ENCODE data around the gene ZNF438.

Gene ZNF438

DNA sequence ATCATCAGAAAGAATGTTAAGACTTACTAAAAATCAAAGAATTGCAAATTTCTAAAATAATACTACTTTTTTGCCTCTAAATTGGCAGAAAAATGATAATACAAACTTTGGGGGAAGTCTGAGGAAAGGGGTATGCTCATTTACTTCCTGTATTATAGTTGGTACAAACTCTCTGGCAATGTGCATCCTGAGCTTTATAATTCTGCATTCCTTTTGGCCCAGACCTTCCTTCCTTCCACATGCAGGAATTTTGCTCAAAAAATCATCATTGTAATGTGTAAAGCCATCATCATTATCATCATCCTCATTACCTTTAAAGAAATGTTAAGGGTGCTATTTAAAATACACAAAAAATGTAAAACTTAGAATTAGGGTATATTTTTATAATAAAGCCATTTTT lies 148.5 kb downstream of the ZNF438 start:
- no peak for DNase-seq
- Histone ChIP-seq H3K4me1 (no peaks in the 10 kb centered on the region), H3K4me3 (no peak overlapping the region), H3K27me3 (no peaks in the 10 kb centered on the region), H3K27ac (no peak overlapping the region), H3K36me3 (no peaks in the 10 kb centered on the region), H3K9me3 (no peaks in the 10 kb centered on the region)
- intact Hi-C loops (cut with DNase I; ENCODE audit: low total_unique reads): no loop called here
- TF ChIP-seq, protein P1, sequence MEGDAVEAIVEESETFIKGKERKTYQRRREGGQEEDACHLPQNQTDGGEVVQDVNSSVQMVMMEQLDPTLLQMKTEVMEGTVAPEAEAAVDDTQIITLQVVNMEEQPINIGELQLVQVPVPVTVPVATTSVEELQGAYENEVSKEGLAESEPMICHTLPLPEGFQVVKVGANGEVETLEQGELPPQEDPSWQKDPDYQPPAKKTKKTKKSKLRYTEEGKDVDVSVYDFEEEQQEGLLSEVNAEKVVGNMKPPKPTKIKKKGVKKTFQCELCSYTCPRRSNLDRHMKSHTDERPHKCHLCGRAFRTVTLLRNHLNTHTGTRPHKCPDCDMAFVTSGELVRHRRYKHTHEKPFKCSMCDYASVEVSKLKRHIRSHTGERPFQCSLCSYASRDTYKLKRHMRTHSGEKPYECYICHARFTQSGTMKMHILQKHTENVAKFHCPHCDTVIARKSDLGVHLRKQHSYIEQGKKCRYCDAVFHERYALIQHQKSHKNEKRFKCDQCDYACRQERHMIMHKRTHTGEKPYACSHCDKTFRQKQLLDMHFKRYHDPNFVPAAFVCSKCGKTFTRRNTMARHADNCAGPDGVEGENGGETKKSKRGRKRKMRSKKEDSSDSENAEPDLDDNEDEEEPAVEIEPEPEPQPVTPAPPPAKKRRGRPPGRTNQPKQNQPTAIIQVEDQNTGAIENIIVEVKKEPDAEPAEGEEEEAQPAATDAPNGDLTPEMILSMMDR (IDR thresholded peaks at IDR 0.05): no peak

DNA sequence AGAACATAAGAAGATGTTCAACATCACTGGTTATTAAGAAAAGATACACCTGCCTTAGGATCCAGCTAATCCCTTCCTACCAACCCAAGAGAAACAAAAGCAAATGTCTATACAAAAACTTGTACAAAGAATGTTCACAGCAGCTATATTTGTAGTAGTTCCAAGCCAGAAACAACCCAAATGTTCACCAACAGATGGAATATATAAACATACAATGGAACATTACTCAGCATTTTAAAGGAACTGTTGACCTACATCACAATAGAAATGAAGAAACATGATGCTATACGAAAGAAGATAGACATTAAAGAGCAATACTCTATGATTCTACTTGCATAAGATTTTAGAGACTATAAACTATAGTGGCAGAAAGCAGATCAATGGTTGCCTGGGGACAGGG lies 149.4 kb downstream of the ZNF438 start:
- Histone ChIP-seq H3K4me1 (no peaks in the 10 kb centered on the region), H3K27ac (no peak overlapping the region), H3K27me3 (no peaks in the 10 kb centered on the region), H3K36me3 (no peaks in the 10 kb centered on the region), H3K9me3 (no peaks in the 10 kb centered on the region), H3K4me3 (no peak overlapping the region)
- intact Hi-C loops (cut with DNase I; ENCODE audit: low total_unique reads): no loop called here
- DNase-seq: no peak
- TF ChIP-seq, protein P1 (IDR thresholded peaks at IDR 0.05): no peak

DNA sequence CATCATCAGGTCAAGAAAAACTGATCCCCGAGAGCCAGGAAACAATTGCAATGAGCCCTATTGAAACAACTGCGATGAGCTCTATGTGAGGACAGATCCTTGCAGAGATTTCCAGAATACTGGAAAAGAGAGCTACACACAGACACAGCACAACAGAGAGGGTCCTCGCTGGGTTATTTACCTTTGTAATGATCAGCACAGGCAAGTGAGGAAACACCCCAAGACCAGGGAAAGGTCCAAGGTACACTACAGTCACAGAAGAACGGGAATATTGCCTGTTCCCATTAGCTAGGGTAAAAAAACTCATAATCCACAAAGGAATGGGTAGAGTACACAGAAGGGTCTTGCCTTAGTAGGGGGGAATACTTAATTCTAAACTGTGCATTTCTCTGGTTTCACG lies 152.7 kb downstream of the ZNF438 start:
- TF ChIP-seq, protein P1 (IDR thresholded peaks at IDR 0.05): no peak
- Histone ChIP-seq H3K9me3 (no peaks in the 10 kb centered on the region), H3K4me3 (no peak overlapping the region), H3K4me1 (no peaks in the 10 kb centered on the region), H3K36me3 (peaks cover 5 to 20% (median 19%) of the 10 kb centered on the region in 3 donors), H3K27ac (no peak overlapping the region), H3K27me3 (no peaks in the 10 kb centered on the region)
- no peak for DNase-seq
- intact Hi-C loops (cut with DNase I; ENCODE audit: low total_unique reads): no loop called here

DNA sequence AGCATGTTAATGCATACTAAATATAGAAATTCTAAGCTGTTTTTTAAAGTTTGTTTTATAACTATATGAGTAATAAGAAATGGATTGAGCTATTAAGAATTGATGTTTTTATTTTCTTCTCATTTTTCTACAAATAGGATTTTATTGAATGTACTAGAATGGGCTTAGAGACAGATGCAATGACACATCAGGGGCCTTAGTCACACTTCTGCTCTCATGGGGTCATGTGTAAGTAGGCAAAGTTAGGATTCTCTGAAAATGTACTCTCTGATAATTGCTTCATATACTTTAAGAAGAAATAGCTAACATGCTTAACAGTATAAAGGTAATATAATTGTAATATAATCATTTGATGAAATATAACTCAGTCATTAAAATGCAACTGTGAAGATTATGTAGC lies 154.6 kb downstream of the ZNF438 start:
- Histone ChIP-seq H3K4me1 (no peaks in the 10 kb centered on the region), H3K27ac (no peak overlapping the region), H3K36me3 (peaks cover 5 to 20% (median 19%) of the 10 kb centered on the region in 3 donors), H3K27me3 (no peaks in the 10 kb centered on the region), H3K4me3 (no peak overlapping the region), H3K9me3 (no peaks in the 10 kb centered on the region)
- TF ChIP-seq, protein P1 (IDR thresholded peaks at IDR 0.05): no peak
- intact Hi-C loops (cut with DNase I; ENCODE audit: low total_unique reads): no loop called here
- no peak for DNase-seq

DNA sequence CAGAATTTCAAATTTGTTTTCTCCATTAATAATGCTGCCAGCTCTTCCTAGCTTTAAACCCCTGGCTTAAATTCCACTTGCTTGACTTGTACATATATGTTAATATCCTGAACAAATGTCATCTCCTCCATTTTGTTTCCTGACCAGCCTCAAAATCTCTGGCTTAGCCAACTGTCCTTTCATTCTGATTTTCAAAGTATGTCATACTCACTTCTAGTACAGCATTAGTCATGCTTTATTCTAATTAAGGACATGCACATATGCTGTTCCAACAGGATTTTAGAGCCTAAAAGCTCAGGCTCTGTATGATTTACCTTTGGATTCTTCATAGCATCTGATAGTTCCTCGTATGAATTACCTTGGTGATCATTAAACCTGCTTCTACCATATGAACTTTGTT lies 158.3 kb downstream of the ZNF438 start:
- Histone ChIP-seq H3K4me1 (no peaks in the 10 kb centered on the region), H3K9me3 (no peaks in the 10 kb centered on the region), H3K27me3 (no peaks in the 10 kb centered on the region), H3K4me3 (no peak overlapping the region), H3K36me3 (peaks cover 5 to 20% (median 19%) of the 10 kb centered on the region in 3 donors), H3K27ac (no peak overlapping the region)
- DNase-seq: no peak
- intact Hi-C loops (cut with DNase I; ENCODE audit: low total_unique reads): no loop called here
- TF ChIP-seq, protein P1 (IDR thresholded peaks at IDR 0.05): no peak

DNA sequence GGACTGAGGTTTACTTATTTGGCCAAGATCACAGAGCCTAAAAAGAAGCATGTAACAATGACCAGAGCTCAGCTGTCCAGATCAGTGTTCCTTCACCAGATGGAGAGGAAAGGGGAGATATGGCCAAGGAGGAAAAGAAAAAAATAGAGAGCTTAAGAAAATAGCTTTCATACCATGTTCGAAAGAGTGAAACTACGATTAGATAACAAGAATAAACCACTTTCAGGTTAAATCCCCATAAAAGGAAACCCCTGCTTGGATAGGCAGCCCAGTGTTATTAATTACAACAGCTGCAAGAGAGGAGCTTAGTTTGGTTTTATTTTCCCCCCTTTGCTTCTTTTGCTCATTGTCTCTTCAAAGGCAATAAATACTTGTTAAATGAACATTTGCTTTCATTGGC lies 160.8 kb downstream of the ZNF438 start:
- no peak for DNase-seq
- intact Hi-C loops (cut with DNase I; ENCODE audit: low total_unique reads): no loop called here
- Histone ChIP-seq H3K4me3 (no peak overlapping the region), H3K4me1 (peaks cover 0 to 2% (median 0%) of the 10 kb centered on the region in 4 donors), H3K27me3 (no peaks in the 10 kb centered on the region), H3K27ac (no peak overlapping the region), H3K9me3 (no peaks in the 10 kb centered on the region), H3K36me3 (peaks cover 5 to 15% (median 13%) of the 10 kb centered on the region in 3 donors)
- TF ChIP-seq, protein P1 (IDR thresholded peaks at IDR 0.05): no peak
